HG02763 (cell line): Measurements from ENCODE around the gene OR5K3.
"Not testable (repeated sequence)": the region's sequence is repeated elsewhere in the genome, so short reads cannot be mapped to it uniquely, and the experiment has no call there.

Experiments
- ATAC-seq: cut with Tn5 transposase; IDR thresholded peaks from one replicate; pipeline ENCODE4 v1.9.1; 2021; ENCODE audit warnings: mild to moderate bottlenecking, moderate library complexity; ENCODE audit not compliant: unreplicated experiment

The OR5K3 gene, protein sequence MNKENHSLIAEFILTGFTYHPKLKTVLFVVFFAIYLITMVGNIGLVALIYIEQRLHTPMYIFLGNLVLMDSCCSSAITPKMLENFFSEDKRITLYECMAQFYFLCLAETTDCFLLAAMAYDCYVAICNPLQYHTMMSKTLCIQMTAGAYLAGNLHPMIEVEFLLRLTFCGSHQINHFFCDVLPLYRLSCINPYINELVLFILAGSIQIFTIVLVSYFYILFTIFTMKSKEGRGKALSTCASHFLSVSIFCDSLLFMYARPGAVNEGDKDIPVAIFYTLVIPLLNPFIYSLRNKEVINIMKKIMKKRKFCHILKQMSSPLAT

GRCh38 chr3:98390366-98390765, at the start of gene OR5K3:
OR5K3 (plus strand) TSS chr3:98390666; CDS start chr3:98390666, 0 bp downstream.
- no peak for ATAC-seq

- no peak for ATAC-seq
Measured at GRCh38 chr3:98341758-98342157, 48.7 kb upstream of the OR5K3 start.

- ATAC-seq = peak; percentile 65
Measured at GRCh38 chr3:98343647-98344507, 46.6 kb upstream of the OR5K3 start.

DNA sequence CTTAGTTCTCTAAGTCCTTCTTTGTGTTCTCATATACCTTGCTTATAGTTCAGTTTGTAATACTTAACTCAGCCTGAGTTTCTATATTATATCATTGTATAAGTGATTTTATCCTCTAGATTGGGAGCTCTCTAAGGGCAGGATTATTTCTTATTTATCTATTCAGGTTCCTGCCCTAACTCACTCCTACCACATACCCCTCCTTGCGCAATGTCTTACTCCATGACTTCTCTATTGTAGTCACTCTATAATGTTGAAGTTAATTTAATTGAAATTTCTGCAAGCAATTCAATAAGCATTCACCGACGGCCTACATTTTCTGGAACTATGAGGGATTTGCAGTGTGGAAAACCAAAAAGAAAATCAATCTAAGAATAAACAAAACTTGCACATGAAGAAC, 40.4 kb upstream of the OR5K3 start:
- no peak for ATAC-seq

DNA sequence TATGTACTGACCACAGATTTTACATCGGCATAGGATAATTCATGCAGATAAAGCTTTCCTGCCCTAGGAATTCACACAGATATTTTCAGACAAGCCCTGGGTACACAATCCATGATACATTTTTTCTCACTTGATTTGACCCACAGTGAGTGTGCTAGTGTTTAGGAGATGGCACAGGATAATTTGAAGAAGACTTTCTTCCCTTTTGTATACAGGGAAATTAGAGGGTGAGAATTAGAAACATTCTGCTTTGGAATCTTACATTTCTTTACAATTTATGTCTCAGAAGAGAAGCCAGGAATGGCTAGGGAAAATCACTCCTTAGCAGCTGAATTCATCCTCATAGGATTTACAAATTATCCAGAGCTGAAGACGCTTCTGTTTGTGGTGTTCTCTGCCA, 36.9 kb upstream of the OR5K3 start, which contains the start of gene OR5K4:
TSS of gene OR5K4 (plus strand) at position 301 of the 400 bp plus-strand sequence. CDS start at position 301, 0 bp downstream.
- ATAC-seq = no peak

DNA sequence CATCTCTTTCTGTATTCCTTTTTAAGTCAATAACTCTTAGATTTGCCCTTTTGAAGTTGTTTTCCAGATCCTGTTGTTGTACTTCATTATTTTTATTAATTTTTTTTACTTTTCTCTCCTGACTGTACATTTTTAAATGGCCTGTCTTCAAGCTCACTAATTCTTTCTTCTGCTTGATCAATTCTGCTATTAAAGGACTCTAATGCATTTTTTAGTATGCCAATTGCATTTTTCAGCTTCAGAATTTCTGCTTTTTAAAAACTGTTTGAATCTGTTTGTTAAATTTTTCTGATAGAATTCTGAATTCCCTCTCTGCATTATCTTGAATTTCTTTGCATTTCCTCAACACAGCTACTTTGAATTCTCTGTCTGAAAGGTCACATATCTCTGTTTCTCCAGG, 31.2 kb upstream of the OR5K3 start:
- no peak for ATAC-seq

DNA sequence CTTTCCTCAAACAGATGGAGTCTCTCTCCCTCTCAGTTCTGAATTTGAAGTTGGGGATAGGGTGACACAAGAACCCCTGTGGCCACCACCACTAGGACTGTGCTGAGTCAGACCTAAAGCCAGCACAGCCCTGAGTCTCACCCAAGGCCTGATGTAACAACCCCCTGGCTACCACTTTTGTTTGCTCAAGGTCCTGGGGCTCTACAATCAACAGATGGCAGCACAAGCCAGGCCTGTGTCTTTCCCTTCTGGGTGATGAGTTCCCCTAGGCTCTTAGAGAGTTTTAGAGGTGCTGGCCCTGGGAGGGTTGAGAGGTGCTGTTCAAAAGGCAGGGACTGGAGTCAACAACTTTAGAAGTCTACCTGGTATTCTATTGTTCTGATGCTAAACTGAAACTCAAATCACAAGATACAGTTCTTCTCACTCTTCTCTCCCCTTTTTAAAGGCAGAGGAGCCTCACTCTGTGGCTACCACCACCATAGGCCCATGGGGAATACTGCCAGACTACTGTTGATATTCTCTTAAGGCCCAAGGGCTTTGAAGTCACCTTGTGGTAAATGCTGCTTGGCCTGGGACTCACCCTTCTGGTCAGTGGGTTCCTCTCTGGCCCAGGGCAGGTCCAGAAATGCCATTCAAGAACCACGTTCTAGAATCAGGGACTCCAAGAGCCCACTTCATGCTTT, 30.3 kb upstream of the OR5K3 start:
- peak; percentile 57 for ATAC-seq

DNA sequence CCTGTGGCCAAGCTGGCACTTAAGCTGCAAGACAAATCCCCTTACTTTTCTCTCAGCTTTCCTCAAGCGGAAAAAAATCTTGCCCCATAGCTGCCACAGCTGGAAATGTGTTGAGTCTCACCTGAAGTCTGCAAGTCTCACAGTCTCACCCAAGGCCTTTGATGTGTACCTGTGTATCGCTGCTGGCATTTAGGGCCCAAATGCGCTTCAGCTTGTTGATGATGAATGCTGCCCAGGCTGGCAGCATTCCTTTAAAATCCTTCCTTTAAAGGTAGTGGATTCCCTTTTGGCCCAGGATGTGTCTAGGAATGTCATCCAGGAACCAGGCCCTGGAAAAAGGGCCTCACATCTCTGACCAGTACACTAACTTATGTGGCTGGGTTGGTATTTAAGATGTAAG, 29.8 kb upstream of the OR5K3 start:
- ATAC-seq = no peak

GRCh38 chr3:98361289-98361688, 29.2 kb upstream of the OR5K3 start:
- no peak for ATAC-seq

DNA sequence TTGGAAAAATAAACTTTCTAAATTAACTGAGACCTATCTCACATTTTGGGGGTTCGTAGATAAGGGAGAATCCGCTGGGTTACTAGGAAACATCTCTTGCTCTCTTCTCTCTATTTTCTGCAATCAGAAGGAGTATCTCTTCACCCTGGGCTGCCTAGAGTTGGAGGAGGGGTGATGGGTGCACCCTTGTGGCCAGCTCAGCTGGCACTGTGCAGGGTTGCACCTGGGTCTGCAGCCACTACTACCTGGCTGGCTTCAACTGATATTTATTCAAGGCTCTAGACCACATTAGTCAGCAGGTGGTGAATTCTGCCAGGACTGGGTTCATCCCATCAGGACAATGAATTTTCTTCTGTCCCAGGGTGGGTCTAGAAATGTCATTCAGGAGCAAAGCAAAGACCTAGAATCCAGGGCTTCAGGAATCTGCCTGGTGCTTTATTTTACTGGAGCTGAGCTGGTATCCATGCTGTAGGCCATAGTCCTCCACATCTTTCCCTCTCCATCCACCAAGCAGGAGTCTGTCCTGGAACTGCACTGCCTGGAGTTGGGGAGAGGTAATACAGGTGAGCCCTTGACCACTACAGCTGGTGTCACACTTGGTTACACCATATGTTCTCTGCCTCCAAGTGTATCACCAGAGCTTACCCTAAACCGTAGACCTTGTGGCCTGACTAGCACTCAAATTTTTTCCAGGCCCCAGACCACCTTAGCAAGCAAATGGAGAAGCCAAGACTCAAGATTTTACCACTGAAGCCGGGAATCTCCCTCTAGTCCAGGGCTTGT, 22.8 kb upstream of the OR5K3 start:
- no peak for ATAC-seq

GRCh38 chr3:98371186-98371585, 19.3 kb upstream of the OR5K3 start:
- no peak for ATAC-seq

GRCh38 chr3:98371853-98372252, 18.6 kb upstream of the OR5K3 start:
- no peak for ATAC-seq

DNA sequence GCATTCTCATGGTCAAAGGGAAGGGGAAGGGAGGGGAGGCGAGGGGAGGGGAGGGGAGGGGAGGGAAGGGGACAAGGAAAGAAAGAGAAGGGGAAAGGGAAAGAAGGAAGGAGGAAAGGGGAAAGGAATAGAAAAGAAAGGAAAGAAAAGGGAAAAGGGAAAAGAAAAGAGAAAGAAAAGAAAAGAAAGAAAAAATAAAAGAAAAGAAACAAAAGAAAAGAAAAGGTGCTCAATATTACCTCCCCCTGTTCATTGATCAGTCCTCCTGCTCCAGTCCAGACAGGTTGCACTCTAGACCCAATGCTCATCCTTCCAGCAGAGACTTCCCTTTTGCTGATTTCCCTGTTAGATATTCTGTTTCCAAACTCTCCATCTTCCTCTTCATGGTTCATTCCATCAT, 18.0 kb upstream of the OR5K3 start:
- no peak for ATAC-seq

DNA sequence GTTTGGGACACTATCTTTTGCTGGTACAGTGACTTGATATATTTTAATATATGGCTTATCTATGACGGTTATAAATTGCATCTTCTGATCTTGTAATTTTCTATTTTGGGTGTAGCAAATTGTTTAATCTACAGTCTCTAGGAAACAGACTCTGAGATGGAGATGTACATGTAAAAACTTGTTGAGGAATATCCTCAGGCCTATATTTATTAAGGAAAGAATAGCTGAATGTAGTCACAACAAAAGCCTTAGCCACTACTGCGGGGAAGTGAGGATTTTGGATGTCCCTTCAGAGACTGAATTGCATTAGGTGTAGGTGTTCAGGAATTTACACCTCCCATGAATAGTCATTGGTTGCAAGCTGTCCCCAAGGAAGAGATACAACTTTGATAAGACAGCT, 13.8 kb upstream of the OR5K3 start:
- ATAC-seq = no peak

- no peak for ATAC-seq
Measured at GRCh38 chr3:98388147-98388546, 2.3 kb upstream of the OR5K3 start.

GRCh38 chr3:98395101-98395500, 4.6 kb downstream of the OR5K3 start:
- no peak for ATAC-seq

- ATAC-seq = not testable (repeated sequence)
Measured at GRCh38 chr3:98396482-98396881, 6.0 kb downstream of the OR5K3 start.

DNA sequence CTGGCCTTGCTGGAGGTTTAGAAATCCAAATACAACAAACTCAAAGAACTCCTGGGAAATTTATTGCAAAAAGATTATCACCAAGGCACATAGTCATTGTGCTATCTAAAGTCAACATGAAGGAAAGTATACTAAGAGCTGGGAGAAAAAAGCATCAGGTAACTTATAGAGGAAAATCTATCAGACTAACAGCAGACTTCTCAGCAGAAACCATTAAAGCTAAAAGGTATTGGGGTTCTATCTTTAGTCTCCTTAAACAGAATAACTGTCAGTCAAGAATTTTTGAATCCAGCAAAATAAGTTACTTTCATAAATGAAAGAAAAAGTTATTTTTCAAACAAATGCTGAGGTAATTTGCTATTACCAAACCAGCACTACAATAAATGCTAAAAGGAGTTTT, 8.0 kb downstream of the OR5K3 start:
- ATAC-seq = no peak

- ATAC-seq = no peak
Measured at GRCh38 chr3:98402507-98402906, 12.0 kb downstream of the OR5K3 start.

DNA sequence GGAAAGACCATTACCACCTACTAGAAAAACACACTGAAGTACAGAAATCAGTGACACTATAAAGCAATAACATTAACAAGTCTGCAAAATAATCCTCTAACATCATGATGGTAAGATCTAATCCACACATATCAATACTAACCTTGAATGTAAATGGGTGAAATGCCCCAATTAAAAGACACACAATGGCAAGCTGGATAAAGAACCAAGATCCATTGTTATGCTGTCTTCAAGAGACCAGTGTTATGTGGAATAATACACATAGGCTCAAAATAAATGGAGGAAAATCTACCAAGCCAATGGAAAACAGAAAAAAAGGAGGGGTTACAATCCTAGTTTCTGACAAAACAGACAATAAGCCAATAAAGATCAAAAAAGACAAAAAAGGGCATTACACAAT, 13.5 kb downstream of the OR5K3 start:
- ATAC-seq = no peak

DNA sequence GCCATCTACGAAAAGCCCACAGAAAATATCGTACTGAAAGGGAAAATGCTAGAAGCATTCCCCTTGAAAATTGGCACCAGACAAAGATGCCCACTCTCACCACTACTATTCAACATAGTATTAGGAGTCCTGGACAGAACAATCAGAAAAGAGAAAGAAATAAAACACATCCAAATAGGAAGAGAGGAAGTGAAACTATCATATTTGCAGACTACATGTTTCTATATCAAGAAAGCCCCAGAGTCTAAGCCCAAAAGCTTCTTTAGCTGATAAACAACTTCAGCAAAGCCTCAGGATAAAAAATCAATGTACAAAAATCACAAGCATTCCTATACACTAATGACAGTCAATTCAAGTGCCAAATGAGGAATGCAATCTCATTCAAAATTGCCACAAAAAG, 15.6 kb downstream of the OR5K3 start:
- no peak for ATAC-seq
